ENCODE results near the gene RCAN1.

DNA sequence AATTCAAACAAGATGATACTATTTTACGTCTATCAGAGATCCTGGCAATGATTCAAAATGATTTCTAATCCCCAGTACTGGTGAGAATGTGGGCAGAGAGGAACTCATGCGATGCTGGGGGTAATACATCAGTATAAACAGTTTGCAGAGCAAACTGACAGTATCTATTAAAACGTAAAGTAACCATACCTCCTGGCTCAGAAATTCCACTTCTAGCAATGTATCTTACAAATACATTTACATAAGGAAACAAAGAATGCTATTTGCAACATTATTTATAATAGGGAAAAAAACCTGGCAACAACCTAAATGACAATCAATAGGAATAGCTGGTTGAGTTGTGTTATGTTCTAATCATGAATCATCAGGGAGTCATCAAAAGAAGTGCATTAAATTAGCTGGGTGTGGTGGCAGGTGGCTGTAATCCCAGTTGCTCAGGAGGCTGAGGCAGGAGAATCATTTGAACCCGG lies 15.9 kb downstream of the RCAN1 start:
- TF ChIP-seq, protein P1, sequence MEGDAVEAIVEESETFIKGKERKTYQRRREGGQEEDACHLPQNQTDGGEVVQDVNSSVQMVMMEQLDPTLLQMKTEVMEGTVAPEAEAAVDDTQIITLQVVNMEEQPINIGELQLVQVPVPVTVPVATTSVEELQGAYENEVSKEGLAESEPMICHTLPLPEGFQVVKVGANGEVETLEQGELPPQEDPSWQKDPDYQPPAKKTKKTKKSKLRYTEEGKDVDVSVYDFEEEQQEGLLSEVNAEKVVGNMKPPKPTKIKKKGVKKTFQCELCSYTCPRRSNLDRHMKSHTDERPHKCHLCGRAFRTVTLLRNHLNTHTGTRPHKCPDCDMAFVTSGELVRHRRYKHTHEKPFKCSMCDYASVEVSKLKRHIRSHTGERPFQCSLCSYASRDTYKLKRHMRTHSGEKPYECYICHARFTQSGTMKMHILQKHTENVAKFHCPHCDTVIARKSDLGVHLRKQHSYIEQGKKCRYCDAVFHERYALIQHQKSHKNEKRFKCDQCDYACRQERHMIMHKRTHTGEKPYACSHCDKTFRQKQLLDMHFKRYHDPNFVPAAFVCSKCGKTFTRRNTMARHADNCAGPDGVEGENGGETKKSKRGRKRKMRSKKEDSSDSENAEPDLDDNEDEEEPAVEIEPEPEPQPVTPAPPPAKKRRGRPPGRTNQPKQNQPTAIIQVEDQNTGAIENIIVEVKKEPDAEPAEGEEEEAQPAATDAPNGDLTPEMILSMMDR (IDR thresholded peaks at IDR 0.05): no peak
- no peak for TF ChIP-seq POLR2A (IDR thresholded peaks at IDR 0.05)
